ENCODE data around the gene CMTM1.

Gene CMTM1

GRCh38 chr16:66588981-66589713, 22.9 kb downstream of the CMTM1 start:
- Histone ChIP-seq H3K36me3 (ENCODE audit: low read length) (no peaks in the 10 kb centered on the region), H3K27me3 (ENCODE audit: low read length) (no peaks in the 10 kb centered on the region), H3K9me2 (replicated peaks; ENCODE audit: insufficient read depth, low read length) (no peaks in the 10 kb centered on the region), H3K4me2 (ENCODE audit: low read depth, low read length, poor library complexity, severe bottlenecking) (no peak overlapping the region), H3K9me3 (ENCODE audit: insufficient read depth, low read length) (no peaks in the 10 kb centered on the region), H4K20me1 (ENCODE audit: low read depth, low read length) (no peaks in the 10 kb centered on the region), H3K4me3 (ENCODE audit: insufficient read depth, low read length, poor library complexity, severe bottlenecking) (no peak overlapping the region), H3K9ac (ENCODE audit: low read length) (no peak overlapping the region), H3F3A (ENCODE audit: insufficient read depth) (no peaks in the 10 kb centered on the region), H2AFZ (ENCODE audit: low read depth, low read length, severe bottlenecking) (no peak overlapping the region), H3K27ac (ENCODE audit: low read depth, low read length) (no peak overlapping the region), H3K79me2 (ENCODE audit: insufficient read depth, low read length) (no peaks in the 10 kb centered on the region)
- peak; percentile 70 for TF ChIP-seq CTCF (IDR thresholded peaks at IDR 0.05; ENCODE audit: insufficient read depth, low read length, poor library complexity, severe bottlenecking)
- no peak for TF ChIP-seq EZH2phosphoT487 (conservative IDR thresholded peaks at IDR 0.05; ENCODE audit: low read length)

DNA sequence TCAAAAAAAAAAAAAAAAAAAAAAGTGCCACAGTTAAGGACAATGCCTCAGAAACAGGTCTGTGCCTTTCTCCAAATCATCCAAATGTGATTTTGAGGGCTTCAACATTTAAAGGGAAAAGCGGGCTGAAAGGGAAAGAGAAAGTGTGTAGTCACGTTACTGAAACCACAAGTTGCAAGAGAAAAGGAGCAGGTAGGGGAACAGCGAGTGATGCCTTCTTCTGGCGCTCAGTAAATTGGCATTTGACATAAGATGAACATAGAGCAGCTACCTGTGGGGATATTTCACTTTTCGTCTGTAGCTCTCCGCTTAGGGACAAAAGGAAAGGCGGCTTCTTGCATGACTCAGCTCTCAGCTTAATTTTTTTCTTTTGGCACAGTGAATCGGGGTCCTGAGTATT, 24.1 kb downstream of the CMTM1 start:
- H3K27me3 ChIP-seq (ENCODE audit: low read length): no peaks in the 10 kb centered on the region
- H3F3A ChIP-seq (ENCODE audit: insufficient read depth): no peaks in the 10 kb centered on the region
- no peaks in the 10 kb centered on the region for H3K36me3 ChIP-seq (ENCODE audit: low read length)
- no peak overlapping the region for H3K4me2 ChIP-seq (ENCODE audit: low read depth, low read length, poor library complexity, severe bottlenecking)
- H3K9me2 ChIP-seq (replicated peaks; ENCODE audit: insufficient read depth, low read length): no peaks in the 10 kb centered on the region
- H4K20me1 ChIP-seq (ENCODE audit: low read depth, low read length): no peaks in the 10 kb centered on the region
- TF ChIP-seq EZH2phosphoT487 (conservative IDR thresholded peaks at IDR 0.05; ENCODE audit: low read length): no peak
- no peak for TF ChIP-seq CTCF (IDR thresholded peaks at IDR 0.05; ENCODE audit: insufficient read depth, low read length, poor library complexity, severe bottlenecking)
- no peak overlapping the region for H3K27ac ChIP-seq (ENCODE audit: low read depth, low read length)
- no peaks in the 10 kb centered on the region for H3K79me2 ChIP-seq (ENCODE audit: insufficient read depth, low read length)
- no peak overlapping the region for H2AFZ ChIP-seq (ENCODE audit: low read depth, low read length, severe bottlenecking)
- H3K9me3 ChIP-seq (ENCODE audit: insufficient read depth, low read length): no peaks in the 10 kb centered on the region
- H3K9ac ChIP-seq (ENCODE audit: low read length): no peak overlapping the region
- H3K4me3 ChIP-seq (ENCODE audit: insufficient read depth, low read length, poor library complexity, severe bottlenecking): no peak overlapping the region

DNA sequence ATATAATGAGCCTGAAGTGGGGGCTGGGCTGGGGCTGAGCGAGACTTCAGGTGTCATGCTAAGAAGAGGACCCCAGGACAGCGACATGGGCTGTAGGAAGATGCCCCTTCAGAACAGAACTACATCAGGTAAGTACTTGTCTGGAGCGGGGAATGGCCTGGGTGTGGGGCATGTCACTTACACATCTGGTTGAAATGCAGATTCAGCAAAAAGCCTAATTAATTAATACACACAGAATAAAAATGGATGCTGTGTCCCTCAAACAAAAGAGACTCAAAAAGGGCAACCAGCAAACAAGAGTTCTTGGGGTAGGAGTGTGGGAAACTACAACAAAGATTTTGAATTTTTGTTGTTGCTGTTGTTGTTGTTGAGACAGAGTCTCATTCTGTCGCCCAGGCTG, 24.8 kb downstream of the CMTM1 start:
- Histone ChIP-seq H3K4me2 (ENCODE audit: low read depth, low read length, poor library complexity, severe bottlenecking) (no peak overlapping the region), H3K36me3 (ENCODE audit: low read length) (no peaks in the 10 kb centered on the region), H3K4me3 (ENCODE audit: insufficient read depth, low read length, poor library complexity, severe bottlenecking) (no peak overlapping the region), H2AFZ (ENCODE audit: low read depth, low read length, severe bottlenecking) (no peak overlapping the region), H3K27ac (ENCODE audit: low read depth, low read length) (no peak overlapping the region), H3K9me3 (ENCODE audit: insufficient read depth, low read length) (no peaks in the 10 kb centered on the region), H3K9me2 (replicated peaks; ENCODE audit: insufficient read depth, low read length) (no peaks in the 10 kb centered on the region), H3K9ac (ENCODE audit: low read length) (no peak overlapping the region), H4K20me1 (ENCODE audit: low read depth, low read length) (no peaks in the 10 kb centered on the region), H3K79me2 (ENCODE audit: insufficient read depth, low read length) (no peaks in the 10 kb centered on the region), H3F3A (ENCODE audit: insufficient read depth) (no peaks in the 10 kb centered on the region), H3K27me3 (ENCODE audit: low read length) (no peaks in the 10 kb centered on the region)
- TF ChIP-seq CTCF (IDR thresholded peaks at IDR 0.05; ENCODE audit: insufficient read depth, low read length, poor library complexity, severe bottlenecking): no peak
- no peak for TF ChIP-seq EZH2phosphoT487 (conservative IDR thresholded peaks at IDR 0.05; ENCODE audit: low read length)

Measured in SU-DHL-6 (cell line).